Stimulated activated effector memory CD8-positive, alpha-beta T cell treated with anti-CD3 and anti-CD28 coated beads, Interleukin-12 subunit alpha, Interleukin-12 subunit beta, amount 100 ng/mL, for 72 hours (primary cell): ENCODE results near the gene ARHGAP30.
"Not testable (repeated sequence)": the region's sequence is repeated elsewhere in the genome, so short reads cannot be mapped to it uniquely, and the experiment has no call there.

Source experiments
- ATAC-seq: fragments of 150-1000 bp; cut with Tn5 transposase; 2 replicates; pipeline ENCODE4 v1.10.0; 2021
- DNase-seq, 2 donors: peaks; one replicate each; pipeline ENCODE4 v3.0.0; 2021 to 2022; ENCODE audit warnings: low spot score in 2 of 2
- H3K27ac Mint-ChIP-seq: one replicate; pipeline ENCODE4 v1.8.0; 2022; ENCODE audit warnings: mild to moderate bottlenecking, mixed read lengths
- H3K36me3 Mint-ChIP-seq: one replicate; pipeline ENCODE4 v1.8.0; 2022; ENCODE audit warnings: mild to moderate bottlenecking, mixed read lengths
- H3K4me1 Mint-ChIP-seq: one replicate; pipeline ENCODE4 v1.8.0; 2022; ENCODE audit warnings: mixed read lengths
- H3K4me3 Mint-ChIP-seq: one replicate; pipeline ENCODE4 v1.8.0; 2022; ENCODE audit warnings: mild to moderate bottlenecking, mixed read lengths
- H3K9me3 Mint-ChIP-seq: one replicate; pipeline ENCODE4 v1.8.0; 2022; ENCODE audit warnings: mixed read lengths

Gene ARHGAP30

DNA sequence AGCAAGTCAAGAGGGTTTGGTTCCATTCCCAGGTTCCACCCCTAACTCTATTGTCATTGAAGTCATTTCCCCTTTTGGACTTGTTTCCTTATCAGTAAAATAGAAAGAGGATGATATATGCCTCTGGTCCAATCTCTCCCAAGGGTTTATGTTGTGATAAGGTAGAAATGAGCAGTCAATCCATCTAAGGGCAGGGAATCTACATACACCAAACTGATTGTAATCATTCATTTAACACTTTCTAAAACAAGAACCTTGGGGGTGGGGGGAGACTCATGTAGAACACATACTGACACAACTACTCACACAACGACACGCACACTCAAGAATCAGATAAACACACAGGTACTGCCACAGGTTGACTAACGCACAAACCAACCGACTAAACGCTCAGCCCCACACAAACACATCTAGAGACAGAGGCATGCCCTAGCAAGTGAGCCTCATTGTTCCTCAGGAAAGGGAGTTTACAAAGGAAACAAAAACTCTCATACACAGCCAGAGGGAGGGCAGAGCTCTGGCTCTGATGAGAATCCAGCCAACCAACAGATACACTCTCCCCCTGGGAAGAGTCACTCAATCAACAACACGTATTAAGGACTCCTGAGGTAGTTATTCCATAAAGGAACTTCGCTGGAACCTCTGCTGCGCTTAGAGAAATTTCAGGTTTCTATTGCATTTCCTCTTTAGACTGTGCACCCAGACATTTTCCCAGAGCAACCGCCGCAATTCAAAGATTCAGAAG, 49.8 kb downstream of the ARHGAP30 start:
- Mint-ChIP-seq H3K9me3 (no peaks in the 10 kb centered on the region), H3K4me1 (peaks cover 63% of the 10 kb centered on the region), H3K36me3 (no peaks in the 10 kb centered on the region), H3K4me3 (peak overlapping the region; percentile 84), H3K27ac (peak overlapping the region; percentile 85)
- no peak for DNase-seq
- no peak for ATAC-seq

DNA sequence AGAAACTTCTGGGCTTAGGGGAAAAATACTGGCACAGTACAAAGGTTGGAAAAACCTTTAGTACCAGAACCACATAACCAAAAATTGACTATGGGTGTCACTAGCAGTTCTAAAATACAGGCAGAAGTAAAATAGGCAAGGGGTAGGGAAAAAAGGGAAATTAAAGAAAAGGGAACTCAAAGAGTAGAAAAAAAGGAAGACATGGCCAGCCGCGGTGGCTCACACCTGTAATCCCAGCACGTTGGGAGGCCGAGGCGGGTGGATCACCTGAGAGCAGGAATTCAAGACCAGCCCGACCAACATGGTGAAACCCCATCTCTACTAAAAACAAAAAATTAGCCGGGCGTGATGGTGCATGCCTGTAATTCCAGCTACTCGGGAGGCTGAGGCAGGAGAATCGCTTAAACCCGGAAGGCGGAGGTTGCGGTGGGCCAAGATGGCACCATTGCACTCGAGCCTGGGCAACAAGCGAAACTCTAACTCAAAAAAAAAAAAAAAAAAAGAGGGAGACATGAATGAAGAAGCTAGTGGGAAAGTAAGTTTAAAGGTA, 50.5 kb downstream of the ARHGAP30 start:
- not testable (repeated sequence) for H3K27ac Mint-ChIP-seq, H3K9me3 Mint-ChIP-seq, DNase-seq, H3K36me3 Mint-ChIP-seq, ATAC-seq
- peak overlapping the region; percentile 84 for H3K4me3 Mint-ChIP-seq
- H3K4me1 Mint-ChIP-seq, result peaks cover 64% of the 10 kb centered on the region

DNA sequence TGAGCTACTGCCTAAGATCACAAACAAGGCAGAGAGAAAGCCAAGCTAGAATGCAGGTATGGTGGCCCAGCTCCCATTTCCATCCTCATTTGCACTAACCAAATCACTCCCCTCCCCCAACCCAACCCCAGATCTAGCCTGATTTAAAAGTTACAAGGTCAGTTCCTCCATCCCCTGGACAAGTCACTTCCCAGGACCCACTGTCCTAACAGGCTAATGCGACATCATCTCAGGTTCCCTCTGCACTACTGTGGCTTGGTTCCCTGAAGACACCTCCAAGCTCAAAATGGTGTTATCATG, 51.1 kb downstream of the ARHGAP30 start:
- Mint-ChIP-seq H3K4me1 (peaks cover 65% of the 10 kb centered on the region), H3K4me3 (peak overlapping the region; percentile 84), H3K9me3 (no peaks in the 10 kb centered on the region), H3K27ac (no peak overlapping the region), H3K36me3 (peaks cover 5% of the 10 kb centered on the region)
- ATAC-seq (no peak), DNase-seq (no peak)

DNA sequence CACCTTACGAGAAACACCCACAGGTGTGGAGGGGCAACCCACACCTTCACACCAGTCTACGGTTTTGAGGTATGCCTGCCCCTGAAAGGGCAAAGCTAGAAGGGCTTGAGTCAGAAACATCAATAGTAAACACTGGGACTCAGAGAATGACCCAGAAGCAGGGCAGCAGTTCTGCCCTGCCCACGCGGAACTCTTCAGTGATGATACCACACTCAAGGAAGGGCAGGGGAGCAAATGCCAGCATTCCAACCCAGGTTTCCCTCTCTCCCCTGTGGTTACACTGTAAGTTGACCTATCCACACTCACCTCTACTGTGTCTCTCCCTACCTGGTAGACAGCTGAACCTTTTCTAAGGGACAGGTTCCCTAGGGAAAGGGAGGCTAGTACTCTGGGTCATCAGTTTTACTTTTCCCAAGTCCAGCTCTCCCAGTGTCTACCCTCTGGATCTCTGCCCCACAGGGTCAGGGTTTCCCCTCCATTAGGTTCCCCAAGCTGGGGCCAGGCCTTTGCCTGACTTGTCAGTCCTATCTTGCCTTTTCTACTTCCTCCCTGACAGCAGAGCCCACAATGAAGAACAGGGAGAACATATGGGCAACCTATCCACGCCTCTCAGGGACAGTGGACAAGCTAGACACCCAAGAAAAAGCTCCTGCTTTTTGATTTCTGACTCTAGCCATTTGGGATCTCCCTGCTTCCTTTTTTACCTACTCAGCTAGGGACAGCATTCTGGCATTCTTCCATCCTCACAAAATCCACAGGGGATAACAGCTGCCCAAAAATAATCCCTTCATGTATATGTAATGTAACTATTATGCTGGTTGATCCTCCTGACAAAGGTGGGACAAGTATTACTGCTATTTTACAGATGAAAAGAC, 51.7 kb downstream of the ARHGAP30 start:
- no peaks in the 10 kb centered on the region for H3K9me3 Mint-ChIP-seq
- peak overlapping the region; percentile 16 for H3K27ac Mint-ChIP-seq
- ATAC-seq (no peak), DNase-seq (no peak)
- H3K4me3 Mint-ChIP-seq, result no peak overlapping the region
- peaks cover 6% of the 10 kb centered on the region for H3K36me3 Mint-ChIP-seq
- peaks cover 69% of the 10 kb centered on the region for H3K4me1 Mint-ChIP-seq

DNA sequence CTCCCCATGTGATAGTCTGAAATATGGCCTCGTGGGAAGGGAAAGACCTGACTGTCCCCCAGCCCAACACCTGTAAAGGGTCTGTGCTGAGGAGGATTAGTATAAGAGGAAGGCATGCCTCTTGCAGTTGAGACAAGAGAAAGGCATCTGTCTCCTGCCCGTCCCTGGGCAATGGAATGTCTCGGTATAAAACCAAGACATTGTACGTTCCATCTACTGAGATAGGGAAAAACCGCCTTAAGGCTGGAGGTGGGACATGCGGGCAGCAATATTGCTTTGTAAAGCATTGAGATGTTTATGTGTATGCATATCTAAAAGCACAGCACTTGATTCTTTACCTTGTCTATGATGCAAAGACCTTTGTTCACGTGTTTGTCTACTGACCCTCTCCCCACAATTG, 52.5 kb downstream of the ARHGAP30 start:
- not testable (repeated sequence) for H3K4me3 Mint-ChIP-seq, ATAC-seq, H3K36me3 Mint-ChIP-seq, H3K9me3 Mint-ChIP-seq, DNase-seq
- peak overlapping the region; percentile 16 for H3K27ac Mint-ChIP-seq
- H3K4me1 Mint-ChIP-seq, result peaks cover 66% of the 10 kb centered on the region

DNA sequence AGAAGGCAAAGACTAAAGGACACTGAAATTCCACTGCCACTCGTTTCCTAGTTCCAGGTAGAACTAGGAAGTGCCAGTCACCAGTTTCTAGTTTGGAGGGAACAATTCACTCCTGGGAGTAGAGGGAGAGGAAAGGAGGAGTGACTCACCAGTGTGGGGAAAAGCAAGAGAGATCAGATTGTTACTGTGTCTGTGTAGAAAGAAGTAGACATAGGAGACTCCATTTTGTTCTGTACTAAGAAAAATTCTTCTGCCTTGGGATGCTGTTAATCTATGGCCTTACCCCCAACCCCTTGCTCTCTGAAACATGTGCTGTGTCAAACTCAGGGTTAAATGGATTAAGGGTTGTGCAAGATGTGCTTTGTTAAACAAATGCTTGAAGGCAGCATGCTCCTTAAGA, 53.0 kb downstream of the ARHGAP30 start:
- DNase-seq, ATAC-seq, H3K4me3 Mint-ChIP-seq, H3K9me3 Mint-ChIP-seq, H3K36me3 Mint-ChIP-seq: not testable (repeated sequence)
- Mint-ChIP-seq H3K4me1 (peaks cover 66% of the 10 kb centered on the region), H3K27ac (peak overlapping the region; percentile 10)

DNA sequence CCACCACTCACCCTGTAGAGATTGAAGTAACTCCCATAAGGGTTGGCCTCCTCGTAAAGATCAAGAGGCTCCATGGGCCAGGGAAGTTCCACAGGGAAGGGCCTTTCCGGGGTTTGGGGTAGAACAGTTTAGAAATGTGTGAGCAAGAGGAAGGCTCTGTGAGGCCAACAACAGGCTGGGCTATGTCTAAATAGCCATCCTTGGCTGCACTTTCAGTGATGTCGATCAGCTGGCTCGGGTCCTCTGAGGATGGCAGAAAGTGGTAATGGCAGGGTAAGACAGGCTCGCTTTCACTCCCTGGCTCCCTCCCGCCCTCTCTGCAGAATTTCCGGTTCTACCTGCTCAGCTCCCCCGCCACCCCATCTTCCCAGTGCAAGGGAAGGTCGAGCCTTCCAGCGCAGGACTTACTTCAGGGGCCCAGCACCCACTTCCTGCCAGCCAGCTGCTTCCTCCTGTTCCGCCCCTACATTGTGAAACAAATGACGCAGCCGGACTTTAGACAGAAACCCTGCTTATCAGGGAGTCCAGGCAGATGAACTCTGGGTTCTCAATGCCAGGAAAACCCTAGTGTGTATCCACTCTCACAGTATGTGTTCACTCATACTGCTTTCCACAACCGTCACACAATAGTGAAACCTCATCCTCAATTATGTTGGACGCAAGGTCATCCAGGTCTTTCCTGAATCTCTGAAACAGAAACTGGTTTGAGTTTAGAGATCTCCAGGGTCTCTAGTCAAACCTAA, 56.0 kb downstream of the ARHGAP30 start:
- peak; percentile 38 to 82 for DNase-seq
- no peaks in the 10 kb centered on the region for H3K9me3 Mint-ChIP-seq
- H3K4me1 Mint-ChIP-seq, result peaks cover 46% of the 10 kb centered on the region
- ATAC-seq, result peak; percentile 94
- H3K36me3 Mint-ChIP-seq, result peaks cover 6% of the 10 kb centered on the region
- H3K4me3 Mint-ChIP-seq, result peak overlapping the region; percentile 76
- H3K27ac Mint-ChIP-seq, result peak overlapping the region; percentile 95

DNA sequence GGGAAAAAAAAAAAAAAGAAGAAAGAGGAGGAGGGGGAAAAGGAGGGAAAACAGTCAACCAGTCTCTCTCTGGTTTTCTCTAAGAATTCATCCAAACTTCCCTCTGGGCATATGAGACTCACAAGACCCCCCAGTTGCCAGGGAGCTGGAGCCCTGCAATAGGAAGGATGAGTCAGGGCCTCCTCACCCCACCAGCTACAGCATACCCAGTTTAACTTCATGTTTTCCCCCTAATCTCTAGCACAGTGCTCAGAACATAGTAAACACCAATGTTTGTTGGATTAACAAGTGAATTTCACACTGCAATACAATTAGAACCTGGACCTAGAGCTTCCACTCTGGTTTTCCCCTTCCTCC, 56.6 kb downstream of the ARHGAP30 start:
- Mint-ChIP-seq H3K27ac (peak overlapping the region; percentile 95), H3K4me1 (peaks cover 40% of the 10 kb centered on the region)
- DNase-seq, result no peak

DNA sequence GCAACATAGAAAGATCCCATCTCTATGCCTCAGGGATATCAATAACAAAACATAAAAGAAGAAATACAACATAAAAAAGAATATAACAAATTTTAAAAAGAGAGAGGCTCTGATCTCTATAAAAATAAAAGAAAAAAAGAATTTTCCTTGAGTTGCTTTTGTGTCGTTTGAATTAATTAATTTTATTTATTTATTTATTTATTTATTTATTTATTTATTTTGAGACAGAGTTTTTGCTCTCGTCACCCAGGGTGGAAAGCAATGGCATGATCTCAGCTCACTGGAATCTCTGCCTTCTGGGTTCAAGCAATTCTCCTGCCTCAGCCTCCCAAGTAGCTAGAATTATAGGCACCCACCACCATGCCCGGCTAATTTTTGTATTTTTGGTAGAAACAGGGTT, 57.3 kb downstream of the ARHGAP30 start:
- ATAC-seq, result no peak
- no peak overlapping the region for H3K27ac Mint-ChIP-seq
- H3K9me3 Mint-ChIP-seq, result no peaks in the 10 kb centered on the region
- peaks cover 6% of the 10 kb centered on the region for H3K36me3 Mint-ChIP-seq
- no peak overlapping the region for H3K4me3 Mint-ChIP-seq
- H3K4me1 Mint-ChIP-seq, result peaks cover 33% of the 10 kb centered on the region
- DNase-seq, result no peak

More for the DNA sequence above, 56.6 kb downstream of the ARHGAP30 start:
- Mint-ChIP-seq H3K36me3 (peaks cover 6% of the 10 kb centered on the region), H3K9me3 (no peaks in the 10 kb centered on the region), H3K4me3 (peak overlapping the region; percentile 76)
- peak; percentile 55 for ATAC-seq

DNA sequence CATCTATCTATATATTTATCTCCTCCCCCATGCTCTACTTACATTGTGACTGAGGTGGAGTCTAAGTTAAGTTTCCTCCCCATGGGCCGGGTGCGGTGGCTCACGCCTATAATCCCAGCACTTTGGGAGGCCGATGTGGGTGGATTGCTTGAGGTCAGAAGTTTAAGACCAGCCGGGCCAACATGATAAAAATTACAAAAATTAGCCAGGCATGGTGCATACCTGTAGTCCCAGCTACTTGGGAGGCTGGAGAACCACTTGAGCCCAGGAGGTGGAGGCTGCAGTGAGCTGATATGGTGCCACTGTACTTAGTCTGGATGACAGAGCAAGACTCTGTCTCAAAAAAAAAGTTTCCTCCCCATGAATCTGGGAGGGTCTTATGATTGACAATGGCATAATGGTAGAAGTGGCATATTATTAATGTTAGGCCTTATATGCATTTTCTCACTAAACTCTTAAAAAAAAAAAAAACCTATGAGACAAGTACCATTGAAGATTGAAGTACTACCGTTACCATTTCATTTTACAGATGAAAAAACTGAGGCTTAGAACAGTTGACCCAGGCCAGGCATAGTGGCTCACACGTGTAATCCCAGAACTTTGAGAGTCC, 60.0 kb downstream of the ARHGAP30 start:
- Mint-ChIP-seq H3K4me1 (peaks cover 30% of the 10 kb centered on the region), H3K27ac (no peak overlapping the region), H3K4me3 (no peak overlapping the region), H3K36me3 (peaks cover 6% of the 10 kb centered on the region), H3K9me3 (no peaks in the 10 kb centered on the region)
- no peak for ATAC-seq
- DNase-seq, result no peak

DNA sequence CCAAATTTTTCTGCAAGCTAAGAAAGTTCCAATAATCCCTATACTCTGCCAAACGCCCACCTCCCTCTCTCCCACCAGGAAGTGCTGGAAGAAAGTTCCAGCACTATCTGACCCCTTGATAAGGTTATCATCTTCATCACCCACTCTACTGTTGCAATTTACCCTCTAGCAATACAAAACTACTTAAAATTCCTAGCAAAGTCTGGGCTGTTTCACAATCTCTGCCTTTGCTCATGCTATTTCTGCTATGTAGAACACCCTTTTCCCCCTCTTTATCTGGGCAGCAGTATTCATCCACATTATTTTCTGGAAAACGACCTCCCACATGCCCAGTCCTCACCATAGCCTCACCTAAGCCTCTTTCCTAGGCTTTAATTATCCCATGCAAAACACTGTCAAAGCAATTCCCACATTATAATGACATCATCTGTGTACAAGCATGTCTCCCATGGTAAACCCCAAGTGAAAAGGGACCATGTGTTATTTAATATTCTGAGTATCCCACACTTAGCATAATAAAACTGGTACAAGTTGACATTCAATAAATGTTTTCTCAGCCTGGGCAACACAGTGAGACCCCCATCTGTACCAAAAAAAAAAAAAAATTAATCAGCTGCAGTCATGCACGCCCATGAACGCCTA, 60.7 kb downstream of the ARHGAP30 start:
- ATAC-seq (no peak), DNase-seq (no peak)
- H3K4me1 Mint-ChIP-seq, result peaks cover 26% of the 10 kb centered on the region
- H3K36me3 Mint-ChIP-seq, result peaks cover 5% of the 10 kb centered on the region
- H3K27ac Mint-ChIP-seq, result no peak overlapping the region
- H3K9me3 Mint-ChIP-seq, result no peaks in the 10 kb centered on the region
- no peak overlapping the region for H3K4me3 Mint-ChIP-seq

DNA sequence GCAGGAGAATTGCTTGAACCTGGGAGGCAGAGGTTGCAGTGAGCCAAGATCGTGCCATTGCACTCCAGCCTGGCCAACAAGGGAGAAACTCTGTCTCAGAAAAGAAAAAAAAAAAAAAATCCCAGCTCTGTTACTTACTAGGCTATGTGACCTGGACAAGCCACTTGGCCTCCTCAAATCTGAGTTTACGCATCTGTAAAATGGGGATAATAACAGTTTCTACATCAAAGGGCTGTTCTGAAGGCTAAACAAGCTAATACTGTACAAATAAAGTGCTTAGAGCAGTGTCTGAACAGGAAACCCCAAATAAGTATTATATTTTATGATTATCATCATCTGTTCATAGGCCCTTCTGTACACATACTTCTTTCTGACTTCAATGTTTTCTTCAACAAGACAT, 62.3 kb downstream of the ARHGAP30 start:
- Mint-ChIP-seq H3K9me3 (no peaks in the 10 kb centered on the region), H3K4me3 (no peak overlapping the region), H3K27ac (no peak overlapping the region), H3K36me3 (no peaks in the 10 kb centered on the region), H3K4me1 (peaks cover 15% of the 10 kb centered on the region)
- ATAC-seq (no peak), DNase-seq (no peak)

DNA sequence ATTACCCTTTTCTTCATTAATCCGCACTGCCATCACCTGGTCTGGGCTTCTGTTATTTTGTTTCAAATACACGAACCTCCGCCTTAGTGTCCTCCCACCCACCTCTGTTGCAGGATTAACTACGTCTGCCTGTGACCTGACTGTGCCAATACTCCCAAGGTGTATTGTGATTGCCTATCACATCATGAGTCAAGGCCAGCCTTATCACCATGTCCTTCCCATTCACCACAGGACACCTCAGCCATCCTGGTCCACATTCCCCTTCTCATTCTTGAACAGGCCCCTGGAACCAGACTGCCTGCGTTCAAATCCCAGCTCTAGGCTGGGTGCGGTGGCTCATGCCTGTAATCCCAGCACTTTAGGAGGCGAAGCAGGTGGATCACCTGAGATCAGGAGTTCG, 63.1 kb downstream of the ARHGAP30 start:
- H3K27ac Mint-ChIP-seq, result no peak overlapping the region

DNA sequence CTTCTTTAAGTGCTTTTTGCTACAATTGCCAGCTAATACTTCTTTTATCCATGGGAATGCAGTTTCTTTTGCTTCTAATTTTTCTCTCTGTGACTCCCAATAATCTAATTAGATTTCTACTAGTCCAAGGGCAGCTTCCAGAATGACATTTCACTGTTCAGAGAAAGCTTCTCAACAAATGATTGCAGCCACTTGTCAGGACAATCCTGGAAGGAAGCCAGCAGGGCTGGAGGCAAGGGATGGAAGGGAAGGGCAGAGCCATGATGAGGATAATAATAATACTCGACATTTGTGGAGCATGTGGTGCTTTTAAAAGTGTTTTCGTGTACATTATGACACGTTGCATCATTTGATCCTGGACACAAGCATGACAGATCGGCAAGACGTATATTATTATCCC, 68.2 kb downstream of the ARHGAP30 start:
- Mint-ChIP-seq H3K36me3 (peaks cover 29% of the 10 kb centered on the region), H3K4me1 (no peaks in the 10 kb centered on the region), H3K9me3 (no peaks in the 10 kb centered on the region), H3K4me3 (no peak overlapping the region), H3K27ac (no peak overlapping the region)
- ATAC-seq, result no peak
- no peak for DNase-seq

More for the DNA sequence above, 63.1 kb downstream of the ARHGAP30 start:
- Mint-ChIP-seq H3K4me3 (no peak overlapping the region), H3K9me3 (no peaks in the 10 kb centered on the region), H3K36me3 (peaks cover 4% of the 10 kb centered on the region), H3K4me1 (peaks cover 9% of the 10 kb centered on the region)
- DNase-seq (no peak), ATAC-seq (no peak)
